ENCODE results near the gene MED13L.

MED13L gene

GRCh38 chr12:116159593-116160200, 117.8 kb downstream of the MED13L start:
- DNase-seq, result no peak
- Mint-ChIP-seq H3K4me1 (peaks cover 53% of the 10 kb centered on the region), H3K27ac (no peak overlapping the region), H3K27me3 (ENCODE audit: low read depth, poor library complexity) (peaks cover 3% of the 10 kb centered on the region), H3K4me3 (no peak overlapping the region), H3K9me3 (no peaks in the 10 kb centered on the region), H3K36me3 (ENCODE audit: low read depth) (no peaks in the 10 kb centered on the region)
- no peak for TF ChIP-seq CTCF (IDR thresholded peaks at IDR 0.05)

- no peak for TF ChIP-seq CTCF (IDR thresholded peaks at IDR 0.05)
- Mint-ChIP-seq H3K27me3 (ENCODE audit: low read depth, poor library complexity) (peaks cover 3% of the 10 kb centered on the region), H3K36me3 (ENCODE audit: low read depth) (no peaks in the 10 kb centered on the region), H3K27ac (no peak overlapping the region), H3K4me3 (no peak overlapping the region), H3K9me3 (no peaks in the 10 kb centered on the region), H3K4me1 (peaks cover 50% of the 10 kb centered on the region)
- DNase-seq, result no peak
Measured at GRCh38 chr12:116159175-116159574, 118.3 kb downstream of the MED13L start.

DNA sequence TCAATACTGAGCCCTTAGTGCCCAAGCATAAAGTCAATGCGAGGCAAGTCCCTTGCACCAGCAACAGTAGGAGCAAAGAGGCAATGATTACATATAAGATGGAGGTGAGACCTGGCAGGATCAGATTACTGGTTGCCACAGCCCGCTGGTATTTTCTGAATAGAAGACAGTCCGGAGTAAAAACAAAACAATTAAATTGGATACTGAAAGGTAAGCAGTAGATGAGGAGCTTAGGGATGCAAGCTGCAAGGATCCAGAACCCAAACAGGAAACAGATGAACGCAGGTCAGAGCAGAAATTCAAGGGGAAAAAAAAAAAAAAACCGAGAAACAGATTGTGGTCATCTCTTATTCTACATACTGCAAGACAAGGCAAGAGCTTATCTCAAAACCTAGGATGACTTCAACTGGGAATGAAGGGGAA, 119.6 kb downstream of the MED13L start:
- Mint-ChIP-seq H3K9me3 (no peaks in the 10 kb centered on the region), H3K27ac (peak overlapping the region; percentile 41), H3K36me3 (ENCODE audit: low read depth) (no peaks in the 10 kb centered on the region), H3K4me1 (peaks cover 59% of the 10 kb centered on the region), H3K27me3 (ENCODE audit: low read depth, poor library complexity) (peaks cover 3% of the 10 kb centered on the region), H3K4me3 (no peak overlapping the region)
- no peak for TF ChIP-seq CTCF (IDR thresholded peaks at IDR 0.05)
- DNase-seq, result no peak

DNA sequence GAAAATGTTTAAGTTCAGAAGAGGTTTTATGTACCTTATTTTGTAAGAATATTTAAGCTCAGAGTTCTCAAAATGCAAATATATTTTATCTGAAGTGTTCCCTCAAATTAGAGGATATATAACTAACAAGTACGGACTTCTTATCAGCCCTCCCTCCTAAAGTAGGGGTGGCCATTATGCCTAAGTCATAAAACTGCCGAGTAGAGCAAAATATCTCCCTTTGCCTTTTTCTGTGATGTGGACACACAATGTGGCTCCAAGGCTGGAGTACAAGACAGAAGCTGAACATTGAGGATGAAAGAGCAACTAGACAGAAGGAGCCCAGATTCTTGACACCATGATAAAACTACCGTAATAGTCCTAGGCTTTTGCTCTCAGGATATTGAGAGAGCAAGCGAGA, 120.9 kb downstream of the MED13L start:
- TF ChIP-seq CTCF (IDR thresholded peaks at IDR 0.05), result no peak
- no peak for DNase-seq
- Mint-ChIP-seq H3K27me3 (ENCODE audit: low read depth, poor library complexity) (peaks cover 3% of the 10 kb centered on the region), H3K4me3 (no peak overlapping the region), H3K36me3 (ENCODE audit: low read depth) (no peaks in the 10 kb centered on the region), H3K27ac (peak overlapping the region; percentile 62), H3K4me1 (peaks cover 53% of the 10 kb centered on the region), H3K9me3 (no peaks in the 10 kb centered on the region)

- H3K9me3 Mint-ChIP-seq, result no peaks in the 10 kb centered on the region
- no peak for DNase-seq
- peaks cover 48% of the 10 kb centered on the region for H3K4me1 Mint-ChIP-seq
- H3K4me3 Mint-ChIP-seq, result no peak overlapping the region
- no peaks in the 10 kb centered on the region for H3K36me3 Mint-ChIP-seq (ENCODE audit: low read depth)
- TF ChIP-seq CTCF (IDR thresholded peaks at IDR 0.05), result no peak
- no peaks in the 10 kb centered on the region for H3K27me3 Mint-ChIP-seq (ENCODE audit: low read depth, poor library complexity)
- no peak overlapping the region for H3K27ac Mint-ChIP-seq
Measured at GRCh38 chr12:116155383-116155782, 122.1 kb downstream of the MED13L start.

- no peak overlapping the region for H3K4me3 Mint-ChIP-seq
- H3K27me3 Mint-ChIP-seq (ENCODE audit: low read depth, poor library complexity), result no peaks in the 10 kb centered on the region
- no peak for TF ChIP-seq CTCF (IDR thresholded peaks at IDR 0.05)
- no peaks in the 10 kb centered on the region for H3K36me3 Mint-ChIP-seq (ENCODE audit: low read depth)
- peaks cover 50% of the 10 kb centered on the region for H3K4me1 Mint-ChIP-seq
- DNase-seq, result no peak
- no peaks in the 10 kb centered on the region for H3K9me3 Mint-ChIP-seq
- H3K27ac Mint-ChIP-seq, result peak overlapping the region; percentile 80
Measured at GRCh38 chr12:116153983-116154382, 123.5 kb downstream of the MED13L start.

Data from nephron progenitor cell (in vitro differentiated cells).